ENCODE results near the gene KRT77.

Gene KRT77

GRCh38 chr12:52691076-52691840 is 12.1 kb downstream of the KRT77 start:
- DNase-seq (ENCODE audit: low spot score) = no peak

GRCh38 chr12:52690351-52691075 is 12.8 kb downstream of the KRT77 start:
- DNase-seq (ENCODE audit: low spot score) = no peak

- no peak for DNase-seq (ENCODE audit: low spot score)
Measured at GRCh38 chr12:52689936-52690335, 13.4 kb downstream of the KRT77 start.

- DNase-seq (ENCODE audit: low spot score) = no peak
Measured at GRCh38 chr12:52689239-52689638, 14.1 kb downstream of the KRT77 start.

- DNase-seq (ENCODE audit: low spot score) = no peak
Measured at GRCh38 chr12:52688481-52688880, 14.8 kb downstream of the KRT77 start.

- DNase-seq (ENCODE audit: low spot score) = no peak
Measured at GRCh38 chr12:52687497-52688385, 15.6 kb downstream of the KRT77 start.

GRCh38 chr12:52686756-52687487 is 16.4 kb downstream of the KRT77 start:
- no peak for DNase-seq (ENCODE audit: low spot score)

- no peak for DNase-seq (ENCODE audit: low spot score)
Measured at GRCh38 chr12:52686063-52686462, 17.3 kb downstream of the KRT77 start.

GRCh38 chr12:52685406-52685890 is 17.9 kb downstream of the KRT77 start:
- DNase-seq (ENCODE audit: low spot score) = no peak

GRCh38 chr12:52684431-52684830 is 18.9 kb downstream of the KRT77 start:
- no peak for DNase-seq (ENCODE audit: low spot score)

GRCh38 chr12:52683575-52684300 is 19.6 kb downstream of the KRT77 start:
- no peak for DNase-seq (ENCODE audit: low spot score)

- no peak for DNase-seq (ENCODE audit: low spot score)
Measured at GRCh38 chr12:52682938-52683574, 20.3 kb downstream of the KRT77 start.

- no peak for DNase-seq (ENCODE audit: low spot score)
Measured at GRCh38 chr12:52682381-52682660, 21.0 kb downstream of the KRT77 start.

- DNase-seq (ENCODE audit: low spot score) = no peak
Measured at GRCh38 chr12:52681526-52682380, 21.6 kb downstream of the KRT77 start.

GRCh38 chr12:52680363-52680762 is 23.0 kb downstream of the KRT77 start, which contains the start of gene KRT1:
Gene KRT1 (minus strand): TSS chr12:52680407. CDS start chr12:52680348, 59 bp downstream.
- DNase-seq (ENCODE audit: low spot score) = no peak

- DNase-seq (ENCODE audit: low spot score) = no peak
Measured at GRCh38 chr12:52679875-52680274, 23.4 kb downstream of the KRT77 start.

GRCh38 chr12:52677671-52678070 is 25.7 kb downstream of the KRT77 start:
- DNase-seq (ENCODE audit: low spot score) = no peak

GRCh38 chr12:52677126-52677525 is 26.2 kb downstream of the KRT77 start:
- DNase-seq (ENCODE audit: low spot score) = no peak

GRCh38 chr12:52676163-52676562 is 27.2 kb downstream of the KRT77 start:
- no peak for DNase-seq (ENCODE audit: low spot score)

- no peak for DNase-seq (ENCODE audit: low spot score)
Measured at GRCh38 chr12:52675301-52675701, 28.0 kb downstream of the KRT77 start.

All from AG08395 (cell line).